GM21576 (cell line): ENCODE data around the gene TRIM34.
A peak's percentile ranks its signal among the peaks of the same experiment; 100 is the strongest.
"Not testable (repeated sequence)": the region's sequence is repeated elsewhere in the genome, so short reads cannot be mapped to it uniquely, and the experiment has no call there.

ENCODE experiments used
- ATAC-seq: cut with Tn5 transposase; IDR thresholded peaks from one replicate; pipeline ENCODE4 v1.9.1; 2021; ENCODE audit warnings: mild to moderate bottlenecking, moderate library complexity; ENCODE audit not compliant: unreplicated experiment

The TRIM34 gene

DNA sequence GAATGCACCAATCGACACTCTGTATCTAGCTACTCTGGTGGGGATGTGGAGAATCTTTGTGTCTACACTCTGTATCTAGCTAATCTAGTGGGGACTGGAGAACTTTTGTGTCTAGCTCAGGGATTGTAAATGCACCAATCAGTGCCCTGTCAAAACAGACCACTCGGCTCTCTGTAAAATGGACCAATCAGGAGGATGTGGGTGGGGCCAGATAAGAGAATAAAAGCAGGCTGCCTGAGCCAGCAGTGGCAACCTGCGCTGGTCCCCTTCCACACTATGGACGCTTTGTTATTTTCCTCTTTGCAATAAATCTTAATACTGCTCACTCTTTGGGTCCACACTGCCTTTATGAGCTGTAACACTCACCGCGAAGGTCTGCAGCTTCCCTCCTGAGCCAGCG lies 58.8 kb downstream of the TRIM34 start:
- ATAC-seq = not testable (repeated sequence)

DNA sequence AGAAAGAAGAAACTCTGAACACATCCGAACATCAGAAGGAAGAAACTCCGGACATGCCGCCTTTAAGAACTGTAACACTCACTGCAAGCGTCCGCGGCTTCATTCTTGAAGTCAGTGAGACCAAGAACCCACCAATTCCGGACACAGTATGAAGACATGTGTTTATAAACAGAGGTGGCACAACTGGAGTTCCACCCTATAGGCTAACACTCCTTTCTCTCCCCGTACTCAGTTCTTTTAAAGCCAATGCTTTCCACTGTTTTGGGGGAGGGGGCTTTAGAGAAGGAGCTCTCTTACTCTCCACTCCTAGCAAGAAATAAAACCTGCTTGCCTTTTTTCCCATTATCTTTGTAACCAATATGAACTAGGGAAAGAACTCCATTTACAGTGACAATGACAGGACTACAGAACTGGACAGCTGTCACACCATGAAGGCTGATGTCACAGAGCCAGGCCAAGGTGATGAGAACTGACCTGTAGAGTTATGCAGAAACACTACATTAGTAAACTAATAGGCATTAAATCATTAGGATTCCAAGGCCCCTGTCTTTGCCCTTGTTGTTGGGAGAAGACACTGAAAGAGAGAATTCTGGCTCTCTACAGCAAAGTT lies 59.3 kb downstream of the TRIM34 start:
- ATAC-seq = peak; percentile 4

- peak; percentile 68 for ATAC-seq
Measured at GRCh38 chr11:5684646-5685362, 60.0 kb downstream of the TRIM34 start, which contains the start of gene TRIM5. TSS of gene TRIM5 (minus strand) at chr11:5685074. CDS start at chr11:5680177, 4,897 bp downstream.

DNA sequence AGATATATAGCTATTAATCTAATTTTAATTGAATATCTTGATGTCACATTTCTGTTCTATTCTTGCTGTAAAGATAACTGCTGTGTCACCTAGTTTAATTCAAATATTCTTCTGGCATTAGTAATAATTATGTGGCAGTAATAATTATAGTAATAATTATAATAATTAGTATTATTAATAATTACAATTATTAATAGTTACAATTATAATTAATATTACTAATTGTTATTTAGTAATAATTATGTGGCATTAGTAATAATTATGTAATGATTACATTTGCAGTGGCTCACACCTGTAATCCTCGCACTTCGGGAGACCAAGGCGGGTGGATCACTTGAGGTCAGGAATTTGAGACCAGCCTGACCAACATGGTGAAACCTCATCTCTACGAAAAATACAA lies 61.6 kb downstream of the TRIM34 start:
- no peak for ATAC-seq

GRCh38 chr11:5688482-5688881 lies 63.7 kb downstream of the TRIM34 start:
- no peak for ATAC-seq

DNA sequence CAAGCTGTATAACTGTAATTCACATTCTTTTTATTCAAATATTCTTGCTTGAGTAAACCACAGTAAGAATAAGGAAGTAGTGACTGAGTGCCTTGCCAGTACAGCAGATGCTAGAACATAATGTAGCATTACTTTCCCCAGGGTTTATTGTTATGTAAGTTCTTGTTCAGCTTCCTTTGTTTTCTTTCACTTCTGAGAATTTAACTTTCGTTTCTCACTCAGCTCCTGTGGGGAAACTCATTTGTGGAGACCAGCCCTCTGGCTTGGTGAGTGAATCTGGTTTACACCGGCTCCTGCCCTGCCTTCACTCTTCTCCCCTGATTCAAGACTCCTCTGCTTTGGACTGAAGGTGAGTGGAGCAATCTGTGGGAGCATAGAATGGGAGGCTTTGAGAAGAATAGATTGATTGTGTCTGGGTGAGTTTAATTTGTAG lies 64.8 kb downstream of the TRIM34 start, which contains the start of gene TRIM22:
Gene TRIM22 (plus strand): TSS at position 240 of the 433 bp plus-strand sequence. CDS start 6,443 bp downstream, outside the sequence.
- ATAC-seq = peak; percentile 71

DNA sequence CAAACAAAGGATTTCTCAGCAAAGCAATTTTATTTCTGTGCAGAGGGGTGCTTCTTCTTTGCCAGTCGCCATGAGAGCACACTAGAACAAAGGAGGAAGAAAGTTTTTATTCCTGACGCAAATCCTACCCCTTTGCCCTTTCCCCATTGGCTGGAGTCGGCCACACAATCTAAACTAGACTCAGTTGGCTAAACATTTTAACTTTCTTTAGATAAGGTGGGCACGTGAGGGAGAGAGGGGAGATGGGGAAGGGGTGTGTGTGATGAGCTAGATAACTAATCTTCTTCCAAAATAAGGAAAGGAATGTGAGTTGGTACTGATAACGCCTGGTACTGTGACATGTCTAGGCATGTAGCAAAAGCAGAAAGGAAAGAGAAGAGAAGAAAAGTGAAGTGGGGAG lies 65.4 kb downstream of the TRIM34 start:
- ATAC-seq = no peak

GRCh38 chr11:5690736-5691135 lies 65.9 kb downstream of the TRIM34 start:
- ATAC-seq = no peak

DNA sequence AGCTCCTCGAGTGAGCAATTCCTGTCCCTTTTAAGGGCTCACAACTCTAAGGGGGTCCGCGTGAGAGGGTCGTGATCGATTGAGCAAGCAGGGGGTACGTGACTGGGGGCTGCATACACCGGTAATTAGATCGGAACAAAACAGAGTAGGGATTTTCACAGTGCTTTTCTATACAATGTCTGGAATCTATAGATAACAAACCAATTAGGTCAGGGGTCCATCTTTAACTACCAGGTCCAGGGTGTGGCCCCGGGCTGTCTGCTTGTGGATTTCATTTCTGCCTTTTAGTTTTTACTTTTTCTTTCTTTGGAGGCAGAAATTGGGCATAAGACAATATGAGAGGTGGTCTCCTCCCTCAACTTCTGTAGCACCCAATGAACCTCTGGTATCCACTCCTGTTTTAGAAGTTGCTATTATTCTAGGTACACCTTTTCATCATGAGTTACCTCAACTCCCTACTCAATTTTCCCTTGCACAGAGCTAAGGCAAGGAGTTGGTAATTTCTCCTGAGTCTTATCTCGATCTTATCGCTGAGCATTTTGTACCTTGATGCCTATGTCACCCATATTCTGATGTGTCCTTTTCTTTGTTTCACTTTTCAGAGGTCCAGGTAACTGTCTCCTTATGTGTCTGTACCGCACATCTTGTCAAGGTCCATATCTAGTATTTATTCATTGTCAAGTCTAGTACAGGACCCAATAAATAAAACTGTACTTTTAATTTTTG lies 66.6 kb downstream of the TRIM34 start:
- ATAC-seq = not testable (repeated sequence)

GRCh38 chr11:5691964-5692361 lies 67.2 kb downstream of the TRIM34 start:
- no peak for ATAC-seq
